GM21717 (cell line): ENCODE data around the gene GNB5.

ENCODE experiments used
- ATAC-seq: cut with Tn5 transposase; IDR thresholded peaks from one replicate; pipeline ENCODE4 v1.9.1; 2021; ENCODE audit warnings: mild to moderate bottlenecking, moderate library complexity; ENCODE audit not compliant: unreplicated experiment

Gene GNB5

DNA sequence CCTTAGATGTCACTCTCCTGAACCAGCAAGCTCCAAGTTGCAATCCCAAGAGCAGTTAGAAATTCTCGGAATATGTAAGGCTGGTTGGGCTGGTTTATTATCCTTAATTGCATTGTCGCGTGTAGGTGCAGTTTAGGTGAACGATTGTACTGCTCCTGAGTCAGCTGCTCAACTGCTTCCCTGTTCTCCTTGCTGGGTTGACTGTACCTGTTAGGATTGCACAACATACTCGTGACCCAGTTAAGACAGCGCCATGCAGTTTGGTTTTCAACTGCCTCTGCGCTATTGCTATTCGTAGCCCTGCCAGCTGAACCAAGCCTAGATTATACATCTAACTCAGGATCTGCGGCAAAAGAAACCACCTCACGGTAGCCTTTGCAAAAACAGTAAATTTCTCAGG, 119.6 kb downstream of the GNB5 start:
- ATAC-seq, result no peak

DNA sequence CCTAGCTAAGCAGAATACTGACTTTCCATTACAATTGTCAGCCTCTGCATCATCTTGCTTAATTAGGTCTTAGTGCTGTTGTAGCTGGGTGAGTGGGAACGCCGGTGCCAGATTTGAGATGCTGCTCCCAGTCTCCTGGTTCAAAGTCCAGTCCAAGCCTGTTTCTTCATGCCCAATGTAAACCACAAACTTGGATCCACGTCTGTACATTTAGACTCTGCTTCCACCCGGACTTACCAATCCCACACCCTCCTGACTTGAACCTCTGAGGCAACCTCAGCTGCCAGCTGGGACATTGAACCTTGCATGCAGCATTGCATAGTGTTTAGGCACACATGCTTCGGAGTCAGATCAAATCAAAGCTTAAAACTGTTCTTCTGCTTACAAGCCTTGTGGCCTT, 121.6 kb downstream of the GNB5 start:
- ATAC-seq, result no peak

DNA sequence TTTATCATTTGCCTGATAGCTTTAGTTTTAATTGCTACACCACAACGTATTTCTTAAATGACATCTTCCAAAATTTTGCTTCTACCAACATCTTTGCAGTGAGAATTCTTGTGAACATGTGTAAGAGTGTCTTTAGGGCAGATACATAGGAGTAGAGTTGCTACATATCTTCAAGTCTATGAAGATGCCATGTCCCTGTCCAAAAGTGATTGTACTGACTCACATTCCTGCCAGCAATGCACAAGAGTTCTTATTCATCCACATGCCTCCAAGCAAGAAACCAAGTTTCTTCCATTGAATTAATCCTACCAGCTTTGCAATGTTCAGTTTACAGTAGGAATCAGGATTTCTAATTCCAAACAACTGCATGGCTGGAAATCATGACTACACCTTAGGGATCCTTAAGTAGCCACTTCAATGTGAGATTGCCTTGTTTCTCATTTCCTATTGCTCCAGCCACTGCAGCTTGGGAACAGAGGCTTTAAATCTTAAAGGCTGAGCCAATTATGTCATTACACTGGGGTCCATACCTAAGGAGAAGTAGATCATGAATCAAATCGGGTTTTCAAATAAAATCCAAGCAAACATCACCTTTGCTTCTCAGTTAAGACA, 123.1 kb downstream of the GNB5 start:
- ATAC-seq, result no peak

DNA sequence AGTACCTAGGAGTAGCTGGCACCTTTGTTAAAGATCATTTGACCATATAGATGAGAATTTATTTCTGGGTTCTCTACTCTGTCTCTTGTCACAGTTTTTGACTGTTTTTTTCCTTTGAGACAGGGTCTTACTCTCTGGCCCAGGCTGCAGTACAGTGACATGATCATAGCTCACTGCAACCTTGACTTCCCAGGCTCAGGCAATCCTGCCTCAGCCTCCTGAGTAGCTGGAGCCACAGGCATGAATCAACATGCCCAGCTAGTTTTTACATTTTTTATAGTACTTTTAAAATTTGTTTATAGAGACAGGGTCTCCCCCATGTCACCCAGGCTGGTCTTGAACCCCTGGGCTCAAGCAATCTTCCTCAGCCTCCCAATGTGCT, 123.7 kb downstream of the GNB5 start:
- no peak for ATAC-seq

DNA sequence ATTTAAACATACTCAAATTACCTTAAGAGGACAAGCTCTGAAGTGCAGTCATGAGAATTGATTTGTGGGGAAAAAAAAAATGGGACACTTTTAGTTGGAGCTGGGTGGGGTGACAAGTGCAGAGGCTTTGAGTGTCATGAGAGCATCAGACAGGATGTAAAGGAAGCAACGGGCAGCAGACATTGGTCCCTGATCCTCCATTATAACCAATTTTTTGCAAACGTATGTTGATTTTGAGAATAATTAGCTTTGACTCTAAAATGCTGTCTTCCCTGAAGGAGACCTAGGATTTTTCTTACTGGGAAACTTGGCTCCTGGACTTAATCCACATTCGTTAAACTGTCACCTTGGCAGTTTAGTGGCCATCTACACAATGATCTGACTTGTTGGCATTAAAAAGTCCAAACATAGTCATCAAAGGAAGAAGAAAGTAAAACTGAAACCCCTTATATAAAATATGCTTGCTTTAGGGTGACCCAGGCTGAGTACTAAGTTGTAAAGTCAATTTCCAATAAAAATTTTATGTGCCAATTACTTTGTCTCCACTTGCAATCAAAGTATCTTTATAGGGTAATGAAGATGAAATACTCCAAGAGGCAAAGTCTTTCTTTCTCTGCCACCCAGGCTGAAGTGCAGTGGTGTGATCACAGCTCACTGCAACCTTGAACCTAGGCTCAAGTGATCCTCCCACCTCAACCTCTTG, 124.2 kb downstream of the GNB5 start:
- no peak for ATAC-seq
